GM10847 (cell line): ENCODE results near the gene IPCEF1.
A peak's percentile ranks its signal among the peaks of the same experiment; 100 is the strongest.

Experiments used
- POLR2A ChIP-seq: IDR thresholded peaks from 2 replicates; pipeline ENCODE4 v1.6.1; 2011; ENCODE audit not compliant: insufficient read length; ENCODE audit errors: extremely low read depth

The IPCEF1 gene

GRCh38 chr6:154289818-154290508, 66.6 kb downstream of the IPCEF1 start:
- TF ChIP-seq POLR2A = no peak

- TF ChIP-seq POLR2A = no peak
Measured at GRCh38 chr6:154285826-154286225, 70.8 kb downstream of the IPCEF1 start.

GRCh38 chr6:154284313-154284853, 72.2 kb downstream of the IPCEF1 start:
- TF ChIP-seq POLR2A = no peak

GRCh38 chr6:154280521-154280920, 76.1 kb downstream of the IPCEF1 start:
- no peak for TF ChIP-seq POLR2A

GRCh38 chr6:154277629-154278017, 79.0 kb downstream of the IPCEF1 start:
- TF ChIP-seq POLR2A = no peak

GRCh38 chr6:154276810-154277628, 79.6 kb downstream of the IPCEF1 start:
- no peak for TF ChIP-seq POLR2A

- TF ChIP-seq POLR2A = no peak
Measured at GRCh38 chr6:154274168-154274567, 82.4 kb downstream of the IPCEF1 start.

GRCh38 chr6:154268486-154268885, 88.1 kb downstream of the IPCEF1 start:
- TF ChIP-seq POLR2A = no peak

GRCh38 chr6:154267508-154268106, 89.0 kb downstream of the IPCEF1 start:
- peak; percentile 48 for TF ChIP-seq POLR2A

GRCh38 chr6:154266560-154267099, 90.0 kb downstream of the IPCEF1 start:
- no peak for TF ChIP-seq POLR2A

GRCh38 chr6:154261688-154262397, 94.8 kb downstream of the IPCEF1 start:
- TF ChIP-seq POLR2A = no peak

- TF ChIP-seq POLR2A = no peak
Measured at GRCh38 chr6:154258064-154258757, 98.4 kb downstream of the IPCEF1 start.

GRCh38 chr6:154257067-154257466, 99.5 kb downstream of the IPCEF1 start:
- TF ChIP-seq POLR2A = no peak

- TF ChIP-seq POLR2A = no peak
Measured at GRCh38 chr6:154252678-154253077, 103.9 kb downstream of the IPCEF1 start.
